H9 (cell line): ENCODE results near the gene HHATL. TPM values are rescaled to one million over a fixed set of nuclear protein-coding genes. Genes with fewer than 3 reads are reported as not detected.

Experiments used
- DNase-seq: peaks from one replicate; pipeline ENCODE4 v3.0.0-alpha.2; 2017
- H2AFZ ChIP-seq: one replicate; pipeline ENCODE4 v1.6.1; 2013; ENCODE audit warnings: mild to moderate bottlenecking, low read length, control low read depth, moderate library complexity
- H2AK5ac ChIP-seq: 2 replicates; pipeline ENCODE4 v1.6.1; 2013; ENCODE audit warnings: low read length, control low read depth, mixed read lengths; ENCODE audit not compliant: insufficient read length
- H2BK120ac ChIP-seq: one replicate; pipeline ENCODE4 v1.6.1; 2013; ENCODE audit warnings: low read depth, mild to moderate bottlenecking, low read length, control low read depth, inconsistent platforms; ENCODE audit not compliant: poor library complexity, severe bottlenecking
- H2BK12ac ChIP-seq: 2 replicates; pipeline ENCODE4 v1.6.1; 2013; ENCODE audit warnings: low read length, control low read depth, mixed read lengths, low read depth; ENCODE audit not compliant: insufficient read length
- H2BK15ac ChIP-seq: 2 replicates; pipeline ENCODE4 v1.6.1; 2013; ENCODE audit warnings: low read depth, low read length, control low read depth
- H2BK20ac ChIP-seq: one replicate; pipeline ENCODE4 v1.6.1; 2013; ENCODE audit warnings: low read depth, mild to moderate bottlenecking, low read length, control low read depth, inconsistent platforms; ENCODE audit not compliant: poor library complexity, severe bottlenecking
- H2BK5ac ChIP-seq: 2 replicates; pipeline ENCODE4 v1.6.1; 2013; ENCODE audit warnings: low read length, control low read depth, mixed read lengths; ENCODE audit not compliant: insufficient read length
- H3K14ac ChIP-seq: 2 replicates; pipeline ENCODE4 v1.6.1; 2013; ENCODE audit warnings: low read length, control low read depth; ENCODE audit not compliant: insufficient read depth
- H3K18ac ChIP-seq: 2 replicates; pipeline ENCODE4 v1.6.1; 2013; ENCODE audit warnings: low read depth, mild to moderate bottlenecking, mixed read lengths, low read length, control low read depth; ENCODE audit not compliant: insufficient read length
- H3K23ac ChIP-seq: 2 replicates; pipeline ENCODE4 v1.6.1; 2013; ENCODE audit warnings: low read length, control low read depth, mixed read lengths, low read depth; ENCODE audit not compliant: insufficient read length
- H3K23me2 ChIP-seq: 2 replicates; pipeline ENCODE4 v1.6.1; 2013; ENCODE audit warnings: low read depth, mild to moderate bottlenecking, mixed read lengths, low read length, control low read depth; ENCODE audit not compliant: insufficient read length, poor library complexity, severe bottlenecking
- H3K27ac ChIP-seq: 2 replicates; pipeline ENCODE4 v1.5.1; 2013; ENCODE audit warnings: low read length, control low read depth, mixed read lengths, low read depth; ENCODE audit not compliant: insufficient read length
- H3K27me3 ChIP-seq: 2 replicates; pipeline ENCODE4 v1.6.1; 2013; ENCODE audit warnings: low read length, control low read depth, inconsistent platforms; ENCODE audit not compliant: insufficient read depth
- H3K4ac ChIP-seq: 2 replicates; pipeline ENCODE4 v1.6.1; 2013; ENCODE audit warnings: low read depth, mild to moderate bottlenecking, control low read depth, inconsistent platforms, low read length, moderate library complexity
- H3K4me1 ChIP-seq: 2 replicates; pipeline ENCODE4 v1.6.1; 2013; ENCODE audit warnings: low read length, control low read depth, inconsistent platforms; ENCODE audit not compliant: insufficient read depth
- H3K4me2 ChIP-seq: 2 replicates; pipeline ENCODE4 v1.6.1; 2013; ENCODE audit warnings: low read length, control low read depth, mixed read lengths; ENCODE audit not compliant: insufficient read length, insufficient read depth
- H3K56ac ChIP-seq: 2 replicates; pipeline ENCODE4 v1.6.1; 2013; ENCODE audit warnings: low read depth, mild to moderate bottlenecking, mixed read lengths, low read length, control low read depth; ENCODE audit not compliant: insufficient read length
- H3K79me1 ChIP-seq: 2 replicates; pipeline ENCODE4 v1.6.1; 2013; ENCODE audit warnings: low read depth, mild to moderate bottlenecking, moderate library complexity, low read length, control low read depth, inconsistent platforms; ENCODE audit not compliant: insufficient read depth, poor library complexity, severe bottlenecking
- H3K79me2 ChIP-seq: 2 replicates; pipeline ENCODE4 v1.6.1; 2013; ENCODE audit warnings: low read length, control low read depth, inconsistent platforms; ENCODE audit not compliant: insufficient read depth
- H3K9ac ChIP-seq: 2 replicates; pipeline ENCODE4 v1.6.1; 2013; ENCODE audit warnings: low read length, control low read depth, mixed read lengths; ENCODE audit not compliant: insufficient read length; ENCODE audit errors: extremely low read depth
- H3K9me3 ChIP-seq: one replicate; pipeline ENCODE4 v1.6.1; 2013; ENCODE audit warnings: low read depth, low read length, inconsistent platforms; ENCODE audit not compliant: control insufficient read depth
- H3T11ph ChIP-seq: one replicate; pipeline ENCODE4 v1.6.1; 2013; ENCODE audit warnings: mild to moderate bottlenecking, low read length, control low read depth, inconsistent platforms
- H4K20me1 ChIP-seq: one replicate; pipeline ENCODE4 v1.6.1; 2013; ENCODE audit not compliant: control insufficient read depth, insufficient read length, insufficient read depth
- H4K5ac ChIP-seq: 2 replicates; pipeline ENCODE4 v1.6.1; 2013; ENCODE audit warnings: low read depth, mild to moderate bottlenecking, mixed read lengths, low read length, control low read depth; ENCODE audit not compliant: insufficient read length
- H4K8ac ChIP-seq: replicated peaks from 2 replicates; pipeline ENCODE4 v1.6.1; 2013; ENCODE audit warnings: low read length, control low read depth, mixed read lengths, low read depth; ENCODE audit not compliant: insufficient read length
- H4K91ac ChIP-seq: 2 replicates; pipeline ENCODE4 v1.6.1; 2013; ENCODE audit warnings: low read depth, mild to moderate bottlenecking, moderate library complexity, mixed read lengths, low read length, control low read depth; ENCODE audit not compliant: insufficient read length
- H3K27ac Mint-ChIP-seq, 3 experiments: 2 replicates in 2 of 3; 3 replicates in 1 of 3; pipeline ENCODE4 v1.8.0; 2020 to 2021; ENCODE audit warnings: mixed read lengths in 3 of 3, mild to moderate bottlenecking in 1 of 3, moderate library complexity in 1 of 3
- H3K27me3 Mint-ChIP-seq: 2 replicates; pipeline ENCODE4 v1.8.0; 2021; ENCODE audit warnings: low read depth, mild to moderate bottlenecking, moderate library complexity, mixed read lengths
- H3K36me3 Mint-ChIP-seq, 3 experiments: 2 replicates in 2 of 3; 3 replicates in 1 of 3; pipeline ENCODE4 v1.8.0; 2020 to 2021; ENCODE audit warnings: low read depth in 3 of 3, mixed read lengths in 3 of 3; ENCODE audit not compliant: insufficient read depth in 1 of 3
- H3K4me1 Mint-ChIP-seq, 2 experiments: 2 replicates each; pipeline ENCODE4 v1.8.0; 2020; ENCODE audit warnings: mixed read lengths in 2 of 2
- H3K4me3 Mint-ChIP-seq, 2 experiments: 2 replicates in 1 of 2; 3 replicates in 1 of 2; pipeline ENCODE4 v1.8.0; 2020 to 2021; ENCODE audit warnings: mild to moderate bottlenecking in 2 of 2, mixed read lengths in 2 of 2, moderate library complexity in 1 of 2
- H3K9me3 Mint-ChIP-seq, 2 experiments: 2 replicates in 1 of 2; 3 replicates in 1 of 2; pipeline ENCODE4 v1.8.0; 2020; ENCODE audit warnings: mild to moderate bottlenecking in 2 of 2, mixed read lengths in 2 of 2, moderate library complexity in 1 of 2
- WGBS: extraction: QIAGEN DNeasy Blood & Tissue Kit; methylation state at CpG from one replicate; pipeline ENCODE4 v1.1.7; 2013; ENCODE audit warnings: missing lambda C conversion rate, low lambda C conversion rate, mixed read lengths; ENCODE audit not compliant: insufficient read length; ENCODE audit errors: extremely low coverage; 5-methylcytosine and 5-hydroxymethylcytosine counted together
- total RNA-seq: library from RNA; stranded (reverse); gene quantifications from 2 replicates; pipeline ENCODE4 v1.2.1, GENCODE V29; 2021
- TF ChIP-seq, protein P1 (sequence below): fragments of 200-600 bp; sonication (generic); conservative IDR thresholded peaks from 3 replicates; pipeline ENCODE4 v1.8.0; 2021; ENCODE audit warnings: antibody characterized with exemption, mild to moderate bottlenecking

HHATL gene
- total RNA-seq, 1 experiment from 2014 or later: 0.46 TPM

DNA sequence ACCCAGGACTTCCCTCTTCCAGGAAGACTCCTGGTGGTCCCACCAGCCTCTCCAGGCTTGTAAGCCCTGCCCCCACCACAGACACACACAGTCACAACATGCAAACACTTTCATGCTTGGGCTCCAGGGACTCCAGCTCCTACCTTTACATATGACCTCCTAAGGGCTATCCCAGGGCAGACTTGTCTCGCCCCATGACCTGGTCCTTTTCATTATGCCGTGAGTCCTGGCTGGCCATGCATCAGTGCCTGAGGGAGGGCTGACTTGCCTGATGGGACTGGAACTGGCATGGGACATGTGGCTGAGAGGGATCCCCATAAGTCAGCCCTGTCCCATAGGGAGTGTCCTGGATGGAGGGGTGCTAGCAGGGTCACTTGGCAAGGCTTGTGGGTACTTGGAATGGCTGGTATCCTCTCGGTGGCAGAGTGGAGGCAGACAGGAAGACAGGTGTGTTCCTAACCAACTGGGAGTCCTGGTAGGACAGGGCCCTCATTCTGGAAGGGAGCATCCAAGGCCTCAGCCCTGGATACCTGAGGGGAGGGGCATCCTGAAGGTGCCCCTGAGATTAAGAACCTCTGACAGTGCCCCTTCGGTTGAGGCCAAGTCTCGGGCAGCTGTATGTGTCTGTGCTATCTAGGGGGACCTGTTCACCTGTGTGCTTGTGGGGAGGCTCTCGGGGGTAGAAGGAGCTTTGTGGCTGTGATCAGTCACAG is 540 bp upstream of the HHATL start:
- no peaks in the 10 kb centered on the region for H4K20me1 ChIP-seq
- H2BK20ac ChIP-seq: no peak overlapping the region
- H2AFZ ChIP-seq: no peak overlapping the region
- H3K4me1 Mint-ChIP-seq: peaks cover 11 to 22% of the 10 kb centered on the region in 2 experiments
- no peak overlapping the region for H3K23ac ChIP-seq
- no peak overlapping the region for H2BK5ac ChIP-seq
- H3K9me3 ChIP-seq: no peaks in the 10 kb centered on the region
- peaks cover 2% of the 10 kb centered on the region; the same call in 1 of the 2 replicates for H3K27me3 Mint-ChIP-seq
- no CpG with 5 or more reads among the region's 6 CpGs for WGBS
- no peak overlapping the region for H2BK12ac ChIP-seq
- no peaks in the 10 kb centered on the region for H3K4me1 ChIP-seq
- no peak overlapping the region for H2BK15ac ChIP-seq
- no peak overlapping the region for H3K18ac ChIP-seq
- no peak overlapping the region for H3K4ac ChIP-seq
- H3K27ac ChIP-seq: no peak overlapping the region
- H3K79me1 ChIP-seq: no peaks in the 10 kb centered on the region
- no peaks in the 10 kb centered on the region for H3K9me3 Mint-ChIP-seq
- H3K27me3 ChIP-seq: no peaks in the 10 kb centered on the region; the same call in 1 of the 2 replicates
- no peak overlapping the region for H3K4me2 ChIP-seq
- H3K36me3 Mint-ChIP-seq: no peaks in the 10 kb centered on the region; a peak in 1 of 7 replicates
- H2BK120ac ChIP-seq: no peak overlapping the region
- TF ChIP-seq, protein P1, sequence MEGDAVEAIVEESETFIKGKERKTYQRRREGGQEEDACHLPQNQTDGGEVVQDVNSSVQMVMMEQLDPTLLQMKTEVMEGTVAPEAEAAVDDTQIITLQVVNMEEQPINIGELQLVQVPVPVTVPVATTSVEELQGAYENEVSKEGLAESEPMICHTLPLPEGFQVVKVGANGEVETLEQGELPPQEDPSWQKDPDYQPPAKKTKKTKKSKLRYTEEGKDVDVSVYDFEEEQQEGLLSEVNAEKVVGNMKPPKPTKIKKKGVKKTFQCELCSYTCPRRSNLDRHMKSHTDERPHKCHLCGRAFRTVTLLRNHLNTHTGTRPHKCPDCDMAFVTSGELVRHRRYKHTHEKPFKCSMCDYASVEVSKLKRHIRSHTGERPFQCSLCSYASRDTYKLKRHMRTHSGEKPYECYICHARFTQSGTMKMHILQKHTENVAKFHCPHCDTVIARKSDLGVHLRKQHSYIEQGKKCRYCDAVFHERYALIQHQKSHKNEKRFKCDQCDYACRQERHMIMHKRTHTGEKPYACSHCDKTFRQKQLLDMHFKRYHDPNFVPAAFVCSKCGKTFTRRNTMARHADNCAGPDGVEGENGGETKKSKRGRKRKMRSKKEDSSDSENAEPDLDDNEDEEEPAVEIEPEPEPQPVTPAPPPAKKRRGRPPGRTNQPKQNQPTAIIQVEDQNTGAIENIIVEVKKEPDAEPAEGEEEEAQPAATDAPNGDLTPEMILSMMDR: no peak
- H3K27ac Mint-ChIP-seq: no peak overlapping the region
- H2AK5ac ChIP-seq: no peak overlapping the region
- H4K91ac ChIP-seq: no peak overlapping the region
- no peak overlapping the region for H3K9ac ChIP-seq
- H3T11ph ChIP-seq: no peak overlapping the region
- H3K23me2 ChIP-seq: no peaks in the 10 kb centered on the region
- no peak overlapping the region for H4K5ac ChIP-seq
- no peak for DNase-seq
- H3K79me2 ChIP-seq: no peaks in the 10 kb centered on the region
- no peak overlapping the region for H4K8ac ChIP-seq
- no peak overlapping the region; a peak in 1 of 5 replicates for H3K4me3 Mint-ChIP-seq
- H3K56ac ChIP-seq: no peak overlapping the region
- no peak overlapping the region for H3K14ac ChIP-seq
